ENCODE measurements around the gene TMSB10. TPM values are rescaled to one million over a fixed set of nuclear protein-coding genes. Genes with fewer than 3 reads are reported as not detected.

Gene TMSB10
- total RNA-seq, 1 donor from 2014 or later = 5,953 TPM

DNA sequence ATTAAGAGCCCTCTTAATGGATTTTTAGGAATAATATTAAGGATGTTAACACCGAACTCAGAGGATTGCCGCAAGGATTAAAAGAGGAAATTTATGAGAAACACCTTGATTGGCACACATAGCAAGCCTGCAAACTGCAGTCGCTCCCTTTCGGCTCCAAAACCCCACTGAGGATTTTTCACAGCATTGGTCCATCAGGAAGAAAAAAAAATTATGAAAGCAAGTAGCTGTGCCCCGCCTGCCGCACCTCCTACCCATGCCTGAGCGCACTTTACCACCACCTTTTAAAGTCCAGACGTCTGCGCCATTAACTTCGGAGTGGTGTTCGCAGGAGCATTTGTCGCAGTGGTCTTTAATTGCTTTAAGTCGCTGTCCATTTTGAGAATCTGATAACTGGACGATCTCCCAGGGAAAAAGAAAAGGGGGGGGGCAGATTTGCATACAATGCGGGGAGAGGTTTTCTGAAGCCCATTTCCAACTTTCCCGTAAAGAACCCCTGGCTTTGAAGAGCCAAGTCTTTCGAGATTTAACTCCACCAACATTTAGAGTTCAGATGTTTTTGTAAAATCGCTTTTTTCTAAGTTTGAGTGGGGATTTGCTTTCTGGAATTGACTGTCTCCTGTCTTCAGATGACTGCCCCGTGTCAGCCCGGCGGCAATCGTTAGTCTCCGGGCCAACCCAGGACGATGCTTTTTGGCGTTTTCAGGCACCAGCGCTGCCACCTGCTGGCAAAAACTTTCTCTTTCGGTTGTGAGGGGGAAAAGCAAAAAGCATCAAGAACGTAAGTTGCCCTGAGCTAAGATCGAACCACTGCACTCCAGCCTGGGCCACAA is 23.7 kb upstream of the TMSB10 start:
- no peak for DNase-seq (ENCODE audit: low read depth)
- Histone ChIP-seq H3K36me3 (ENCODE audit: control insufficient read depth, insufficient read depth, low read length) (no peaks in the 10 kb centered on the region), H3K27me3 (ENCODE audit: control insufficient read depth, insufficient read depth, low read length) (peaks cover 23% of the 10 kb centered on the region), H3K4me3 (ENCODE audit: low read depth, low read length) (peak overlapping the region; percentile 34)
- TF ChIP-seq, protein P1, sequence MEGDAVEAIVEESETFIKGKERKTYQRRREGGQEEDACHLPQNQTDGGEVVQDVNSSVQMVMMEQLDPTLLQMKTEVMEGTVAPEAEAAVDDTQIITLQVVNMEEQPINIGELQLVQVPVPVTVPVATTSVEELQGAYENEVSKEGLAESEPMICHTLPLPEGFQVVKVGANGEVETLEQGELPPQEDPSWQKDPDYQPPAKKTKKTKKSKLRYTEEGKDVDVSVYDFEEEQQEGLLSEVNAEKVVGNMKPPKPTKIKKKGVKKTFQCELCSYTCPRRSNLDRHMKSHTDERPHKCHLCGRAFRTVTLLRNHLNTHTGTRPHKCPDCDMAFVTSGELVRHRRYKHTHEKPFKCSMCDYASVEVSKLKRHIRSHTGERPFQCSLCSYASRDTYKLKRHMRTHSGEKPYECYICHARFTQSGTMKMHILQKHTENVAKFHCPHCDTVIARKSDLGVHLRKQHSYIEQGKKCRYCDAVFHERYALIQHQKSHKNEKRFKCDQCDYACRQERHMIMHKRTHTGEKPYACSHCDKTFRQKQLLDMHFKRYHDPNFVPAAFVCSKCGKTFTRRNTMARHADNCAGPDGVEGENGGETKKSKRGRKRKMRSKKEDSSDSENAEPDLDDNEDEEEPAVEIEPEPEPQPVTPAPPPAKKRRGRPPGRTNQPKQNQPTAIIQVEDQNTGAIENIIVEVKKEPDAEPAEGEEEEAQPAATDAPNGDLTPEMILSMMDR (IDR thresholded peaks at IDR 0.05; ENCODE audit: insufficient read depth, low read length, poor library complexity, severe bottlenecking) = peak; percentile 80

DNA sequence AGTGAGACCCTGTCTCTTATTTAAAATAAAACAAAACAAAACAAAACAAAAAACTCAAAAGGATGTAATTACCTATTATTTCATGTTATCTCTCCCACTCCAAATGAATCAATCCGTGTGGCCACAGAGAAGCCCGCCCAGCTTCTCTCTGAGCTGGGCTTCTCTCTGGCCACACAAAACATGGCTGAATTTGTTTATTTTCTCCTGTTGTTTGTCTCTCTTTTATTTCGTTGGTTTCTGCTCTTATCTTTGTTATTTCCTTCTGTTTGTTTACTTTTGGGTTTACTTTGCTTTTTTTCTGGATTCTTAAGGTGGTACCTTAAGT is 23.1 kb upstream of the TMSB10 start:
- no peak for DNase-seq (ENCODE audit: low read depth)
- Histone ChIP-seq H3K4me3 (ENCODE audit: low read depth, low read length) (no peak overlapping the region), H3K27me3 (ENCODE audit: control insufficient read depth, insufficient read depth, low read length) (peaks cover 23% of the 10 kb centered on the region), H3K36me3 (ENCODE audit: control insufficient read depth, insufficient read depth, low read length) (no peaks in the 10 kb centered on the region)
- TF ChIP-seq, protein P1 (IDR thresholded peaks at IDR 0.05; ENCODE audit: insufficient read depth, low read length, poor library complexity, severe bottlenecking) = no peak

DNA sequence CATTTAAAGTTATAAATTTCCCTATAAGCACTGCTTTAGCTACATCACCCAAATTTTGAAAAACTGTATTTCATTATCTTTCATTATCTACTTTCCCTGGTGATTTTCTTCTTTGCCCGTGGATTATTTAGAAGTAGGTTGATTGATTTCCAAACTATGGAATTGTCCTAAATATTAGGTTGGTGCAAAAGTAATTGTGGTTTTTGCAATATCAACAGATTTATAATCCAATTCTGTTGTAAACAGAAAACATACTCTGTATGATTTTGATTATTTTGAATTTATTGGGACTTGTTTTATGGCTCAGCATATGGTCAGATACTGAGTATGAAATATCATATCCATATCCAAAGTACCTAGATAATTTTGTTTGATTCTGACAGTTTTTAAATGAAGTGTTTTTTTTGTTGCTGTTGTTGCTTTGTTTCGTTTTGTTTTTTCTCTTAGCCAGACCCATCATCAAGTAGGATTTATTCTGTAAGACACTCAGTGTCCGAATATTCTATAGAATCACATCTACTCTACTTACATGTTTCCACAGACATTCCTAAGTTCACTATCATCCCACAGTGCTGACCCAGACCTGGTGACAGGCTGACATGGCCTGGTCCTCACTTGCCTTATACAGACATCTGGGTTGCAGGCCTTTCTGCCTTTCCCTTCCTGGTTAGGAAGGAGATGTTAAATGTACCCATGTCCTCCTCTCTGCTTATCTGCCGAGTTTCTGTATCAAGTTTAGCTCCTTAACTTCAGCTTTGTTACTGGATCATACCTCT is 22.5 kb upstream of the TMSB10 start:
- Histone ChIP-seq H3K27me3 (ENCODE audit: control insufficient read depth, insufficient read depth, low read length) (peaks cover 23% of the 10 kb centered on the region), H3K36me3 (ENCODE audit: control insufficient read depth, insufficient read depth, low read length) (no peaks in the 10 kb centered on the region), H3K4me3 (ENCODE audit: low read depth, low read length) (no peak overlapping the region)
- no peak for DNase-seq (ENCODE audit: low read depth)
- TF ChIP-seq, protein P1 (IDR thresholded peaks at IDR 0.05; ENCODE audit: insufficient read depth, low read length, poor library complexity, severe bottlenecking) = no peak

GRCh38 chr2:84884449-84884848 is 21.0 kb upstream of the TMSB10 start:
- Histone ChIP-seq H3K36me3 (ENCODE audit: control insufficient read depth, insufficient read depth, low read length) (no peaks in the 10 kb centered on the region), H3K27me3 (ENCODE audit: control insufficient read depth, insufficient read depth, low read length) (peaks cover 16% of the 10 kb centered on the region), H3K4me3 (ENCODE audit: low read depth, low read length) (no peak overlapping the region)
- DNase-seq (ENCODE audit: low read depth) = no peak
- TF ChIP-seq, protein P1 (IDR thresholded peaks at IDR 0.05; ENCODE audit: insufficient read depth, low read length, poor library complexity, severe bottlenecking) = no peak

GRCh38 chr2:84885111-84885510 is 20.3 kb upstream of the TMSB10 start:
- peaks cover 10% of the 10 kb centered on the region for H3K27me3 ChIP-seq (ENCODE audit: control insufficient read depth, insufficient read depth, low read length)
- no peaks in the 10 kb centered on the region for H3K36me3 ChIP-seq (ENCODE audit: control insufficient read depth, insufficient read depth, low read length)
- no peak for DNase-seq (ENCODE audit: low read depth)
- no peak overlapping the region for H3K4me3 ChIP-seq (ENCODE audit: low read depth, low read length)
- TF ChIP-seq, protein P1 (IDR thresholded peaks at IDR 0.05; ENCODE audit: insufficient read depth, low read length, poor library complexity, severe bottlenecking) = no peak
